H9 (cell line): ENCODE results near the gene PAGE2B. TPM values are rescaled to one million over a fixed set of nuclear protein-coding genes. Genes with fewer than 3 reads are reported as not detected.

ENCODE experiments used
- DNase-seq: peaks from one replicate; pipeline ENCODE4 v3.0.0-alpha.2; 2017
- H2AFZ ChIP-seq: one replicate; pipeline ENCODE4 v1.6.1; 2013; ENCODE audit warnings: mild to moderate bottlenecking, low read length, control low read depth, moderate library complexity
- H2AK5ac ChIP-seq: 2 replicates; pipeline ENCODE4 v1.6.1; 2013; ENCODE audit warnings: low read length, control low read depth, mixed read lengths; ENCODE audit not compliant: insufficient read length
- H2BK120ac ChIP-seq: one replicate; pipeline ENCODE4 v1.6.1; 2013; ENCODE audit warnings: low read depth, mild to moderate bottlenecking, low read length, control low read depth, inconsistent platforms; ENCODE audit not compliant: poor library complexity, severe bottlenecking
- H2BK12ac ChIP-seq: 2 replicates; pipeline ENCODE4 v1.6.1; 2013; ENCODE audit warnings: low read length, control low read depth, mixed read lengths, low read depth; ENCODE audit not compliant: insufficient read length
- H2BK15ac ChIP-seq: 2 replicates; pipeline ENCODE4 v1.6.1; 2013; ENCODE audit warnings: low read depth, low read length, control low read depth
- H2BK20ac ChIP-seq: one replicate; pipeline ENCODE4 v1.6.1; 2013; ENCODE audit warnings: low read depth, mild to moderate bottlenecking, low read length, control low read depth, inconsistent platforms; ENCODE audit not compliant: poor library complexity, severe bottlenecking
- H2BK5ac ChIP-seq: 2 replicates; pipeline ENCODE4 v1.6.1; 2013; ENCODE audit warnings: low read length, control low read depth, mixed read lengths; ENCODE audit not compliant: insufficient read length
- H3K14ac ChIP-seq: 2 replicates; pipeline ENCODE4 v1.6.1; 2013; ENCODE audit warnings: low read length, control low read depth; ENCODE audit not compliant: insufficient read depth
- H3K18ac ChIP-seq: 2 replicates; pipeline ENCODE4 v1.6.1; 2013; ENCODE audit warnings: low read depth, mild to moderate bottlenecking, mixed read lengths, low read length, control low read depth; ENCODE audit not compliant: insufficient read length
- H3K23ac ChIP-seq: 2 replicates; pipeline ENCODE4 v1.6.1; 2013; ENCODE audit warnings: low read length, control low read depth, mixed read lengths, low read depth; ENCODE audit not compliant: insufficient read length
- H3K23me2 ChIP-seq: 2 replicates; pipeline ENCODE4 v1.6.1; 2013; ENCODE audit warnings: low read depth, mild to moderate bottlenecking, mixed read lengths, low read length, control low read depth; ENCODE audit not compliant: insufficient read length, poor library complexity, severe bottlenecking
- H3K27ac ChIP-seq: 2 replicates; pipeline ENCODE4 v1.5.1; 2013; ENCODE audit warnings: low read length, control low read depth, mixed read lengths, low read depth; ENCODE audit not compliant: insufficient read length
- H3K27me3 ChIP-seq: 2 replicates; pipeline ENCODE4 v1.6.1; 2013; ENCODE audit warnings: low read length, control low read depth, inconsistent platforms; ENCODE audit not compliant: insufficient read depth
- H3K4ac ChIP-seq: 2 replicates; pipeline ENCODE4 v1.6.1; 2013; ENCODE audit warnings: low read depth, mild to moderate bottlenecking, control low read depth, inconsistent platforms, low read length, moderate library complexity
- H3K4me1 ChIP-seq: 2 replicates; pipeline ENCODE4 v1.6.1; 2013; ENCODE audit warnings: low read length, control low read depth, inconsistent platforms; ENCODE audit not compliant: insufficient read depth
- H3K4me2 ChIP-seq: 2 replicates; pipeline ENCODE4 v1.6.1; 2013; ENCODE audit warnings: low read length, control low read depth, mixed read lengths; ENCODE audit not compliant: insufficient read length, insufficient read depth
- H3K56ac ChIP-seq: 2 replicates; pipeline ENCODE4 v1.6.1; 2013; ENCODE audit warnings: low read depth, mild to moderate bottlenecking, mixed read lengths, low read length, control low read depth; ENCODE audit not compliant: insufficient read length
- H3K79me1 ChIP-seq: 2 replicates; pipeline ENCODE4 v1.6.1; 2013; ENCODE audit warnings: low read depth, mild to moderate bottlenecking, moderate library complexity, low read length, control low read depth, inconsistent platforms; ENCODE audit not compliant: insufficient read depth, poor library complexity, severe bottlenecking
- H3K79me2 ChIP-seq: 2 replicates; pipeline ENCODE4 v1.6.1; 2013; ENCODE audit warnings: low read length, control low read depth, inconsistent platforms; ENCODE audit not compliant: insufficient read depth
- H3K9ac ChIP-seq: 2 replicates; pipeline ENCODE4 v1.6.1; 2013; ENCODE audit warnings: low read length, control low read depth, mixed read lengths; ENCODE audit not compliant: insufficient read length; ENCODE audit errors: extremely low read depth
- H3K9me3 ChIP-seq: one replicate; pipeline ENCODE4 v1.6.1; 2013; ENCODE audit warnings: low read depth, low read length, inconsistent platforms; ENCODE audit not compliant: control insufficient read depth
- H3T11ph ChIP-seq: one replicate; pipeline ENCODE4 v1.6.1; 2013; ENCODE audit warnings: mild to moderate bottlenecking, low read length, control low read depth, inconsistent platforms
- H4K20me1 ChIP-seq: one replicate; pipeline ENCODE4 v1.6.1; 2013; ENCODE audit not compliant: control insufficient read depth, insufficient read length, insufficient read depth
- H4K5ac ChIP-seq: 2 replicates; pipeline ENCODE4 v1.6.1; 2013; ENCODE audit warnings: low read depth, mild to moderate bottlenecking, mixed read lengths, low read length, control low read depth; ENCODE audit not compliant: insufficient read length
- H4K8ac ChIP-seq: replicated peaks from 2 replicates; pipeline ENCODE4 v1.6.1; 2013; ENCODE audit warnings: low read length, control low read depth, mixed read lengths, low read depth; ENCODE audit not compliant: insufficient read length
- H4K91ac ChIP-seq: 2 replicates; pipeline ENCODE4 v1.6.1; 2013; ENCODE audit warnings: low read depth, mild to moderate bottlenecking, moderate library complexity, mixed read lengths, low read length, control low read depth; ENCODE audit not compliant: insufficient read length
- H3K27ac Mint-ChIP-seq, 3 experiments: 2 replicates in 2 of 3; 3 replicates in 1 of 3; pipeline ENCODE4 v1.8.0; 2020 to 2021; ENCODE audit warnings: mixed read lengths in 3 of 3, mild to moderate bottlenecking in 1 of 3, moderate library complexity in 1 of 3
- H3K27me3 Mint-ChIP-seq: 2 replicates; pipeline ENCODE4 v1.8.0; 2021; ENCODE audit warnings: low read depth, mild to moderate bottlenecking, moderate library complexity, mixed read lengths
- H3K36me3 Mint-ChIP-seq, 3 experiments: 2 replicates in 2 of 3; 3 replicates in 1 of 3; pipeline ENCODE4 v1.8.0; 2020 to 2021; ENCODE audit warnings: low read depth in 3 of 3, mixed read lengths in 3 of 3; ENCODE audit not compliant: insufficient read depth in 1 of 3
- H3K4me1 Mint-ChIP-seq, 2 experiments: 2 replicates each; pipeline ENCODE4 v1.8.0; 2020; ENCODE audit warnings: mixed read lengths in 2 of 2
- H3K4me3 Mint-ChIP-seq, 2 experiments: 2 replicates in 1 of 2; 3 replicates in 1 of 2; pipeline ENCODE4 v1.8.0; 2020 to 2021; ENCODE audit warnings: mild to moderate bottlenecking in 2 of 2, mixed read lengths in 2 of 2, moderate library complexity in 1 of 2
- H3K9me3 Mint-ChIP-seq, 2 experiments: 2 replicates in 1 of 2; 3 replicates in 1 of 2; pipeline ENCODE4 v1.8.0; 2020; ENCODE audit warnings: mild to moderate bottlenecking in 2 of 2, mixed read lengths in 2 of 2, moderate library complexity in 1 of 2
- CTCF ChIP-seq: fragments of 200-600 bp; sonication (generic); conservative IDR thresholded peaks from 3 replicates; pipeline ENCODE4 v1.8.0; 2021; ENCODE audit warnings: antibody characterized with exemption, mild to moderate bottlenecking
- WGBS: extraction: QIAGEN DNeasy Blood & Tissue Kit; methylation state at CpG from one replicate; pipeline ENCODE4 v1.1.7; 2013; ENCODE audit warnings: missing lambda C conversion rate, low lambda C conversion rate, mixed read lengths; ENCODE audit not compliant: insufficient read length; ENCODE audit errors: extremely low coverage; 5-methylcytosine and 5-hydroxymethylcytosine counted together
- total RNA-seq: library from RNA; stranded (reverse); gene quantifications from 2 replicates; pipeline ENCODE4 v1.2.1, GENCODE V29; 2021

PAGE2B gene
- total RNA-seq, 1 experiment from 2014 or later: not detected

- Histone ChIP-seq H3K4me2 (no peak overlapping the region), H4K5ac (no peak overlapping the region), H3K18ac (no peak overlapping the region), H3K27ac (no peak overlapping the region), H3K14ac (no peak overlapping the region), H2BK20ac (no peak overlapping the region), H3K23me2 (no peaks in the 10 kb centered on the region), H2AFZ (no peak overlapping the region), H2BK15ac (no peak overlapping the region), H2BK120ac (no peak overlapping the region), H3K23ac (no peak overlapping the region), H4K8ac (no peak overlapping the region), H2AK5ac (no peak overlapping the region), H3K79me2 (no peaks in the 10 kb centered on the region), H3K27me3 (no peaks in the 10 kb centered on the region), H2BK12ac (no peak overlapping the region), H4K20me1 (no peaks in the 10 kb centered on the region), H3K4me1 (no peaks in the 10 kb centered on the region), H3K9me3 (peaks cover 4% of the 10 kb centered on the region), H3K56ac (no peak overlapping the region), H3T11ph (no peak overlapping the region), H4K91ac (no peak overlapping the region), H3K4ac (no peak overlapping the region), H3K79me1 (no peaks in the 10 kb centered on the region), H3K9ac (no peak overlapping the region), H2BK5ac (no peak overlapping the region)
- Mint-ChIP-seq H3K4me3 (no peak overlapping the region), H3K27me3 (no peaks in the 10 kb centered on the region; the same call in 1 of the 2 replicates), H3K27ac (no peak overlapping the region), H3K36me3 (peaks cover 0 to 4% (median 0%) of the 10 kb centered on the region in 3 experiments; a peak in 4 of 7 replicates), H3K9me3 (peaks cover 51 to 63% of the 10 kb centered on the region in 2 experiments), H3K4me1 (no peaks in the 10 kb centered on the region)
- no peak for DNase-seq
- TF ChIP-seq CTCF: no peak
- WGBS: no CpG with 5 or more reads among the region's 3 CpGs
These were observed 35.4 kb upstream of the PAGE2B start for GRCh38 chrX:55039471-55039870.
